Subcutaneous adipose tissue (tissue), 4 donors: Measurements from ENCODE around the gene KLF13. TPM values are rescaled to one million over a fixed set of nuclear protein-coding genes. Genes with fewer than 3 reads are reported as not detected.

ENCODE experiments used
- CTCF ChIP-seq: fragments of 450-650 bp; IDR thresholded peaks from one replicate; pipeline ENCODE4 v1.5.1; 2016; ENCODE audit warnings: low read depth, mild to moderate bottlenecking, control low read depth, antibody characterized with exemption, moderate library complexity
- total RNA-seq, 4 donors: library from RNA; depleted of rRNA; stranded (reverse); fragments of >200 nt; gene quantifications; one replicate each; pipeline ENCODE4 v1.1.0, GENCODE V29; 2016

Gene KLF13
- total RNA-seq, 4 donors from 2014 or later = 35.2 to 99.0 (median 56.1) TPM

DNA sequence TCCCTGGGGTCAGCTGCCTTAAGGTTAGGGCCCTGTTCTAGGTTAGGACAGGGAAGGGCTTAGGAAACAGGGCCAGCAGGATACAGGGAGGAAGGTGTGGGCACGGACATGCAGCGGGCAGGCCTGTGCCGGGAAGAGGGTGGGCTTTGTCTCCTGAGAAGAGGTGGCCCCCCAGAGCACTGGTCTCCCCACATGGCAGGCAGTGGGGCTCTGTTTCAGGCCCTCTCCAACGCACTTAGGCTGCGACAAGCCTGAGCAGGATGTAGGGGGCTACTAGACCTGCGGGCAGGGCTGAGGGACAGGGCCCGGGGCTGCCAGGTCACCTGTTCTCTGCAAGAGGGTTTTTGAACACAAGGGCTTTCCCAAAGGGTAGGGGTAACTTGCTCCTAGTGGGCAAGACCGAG is 33.5 kb downstream of the KLF13 start:
- no peak for TF ChIP-seq CTCF

DNA sequence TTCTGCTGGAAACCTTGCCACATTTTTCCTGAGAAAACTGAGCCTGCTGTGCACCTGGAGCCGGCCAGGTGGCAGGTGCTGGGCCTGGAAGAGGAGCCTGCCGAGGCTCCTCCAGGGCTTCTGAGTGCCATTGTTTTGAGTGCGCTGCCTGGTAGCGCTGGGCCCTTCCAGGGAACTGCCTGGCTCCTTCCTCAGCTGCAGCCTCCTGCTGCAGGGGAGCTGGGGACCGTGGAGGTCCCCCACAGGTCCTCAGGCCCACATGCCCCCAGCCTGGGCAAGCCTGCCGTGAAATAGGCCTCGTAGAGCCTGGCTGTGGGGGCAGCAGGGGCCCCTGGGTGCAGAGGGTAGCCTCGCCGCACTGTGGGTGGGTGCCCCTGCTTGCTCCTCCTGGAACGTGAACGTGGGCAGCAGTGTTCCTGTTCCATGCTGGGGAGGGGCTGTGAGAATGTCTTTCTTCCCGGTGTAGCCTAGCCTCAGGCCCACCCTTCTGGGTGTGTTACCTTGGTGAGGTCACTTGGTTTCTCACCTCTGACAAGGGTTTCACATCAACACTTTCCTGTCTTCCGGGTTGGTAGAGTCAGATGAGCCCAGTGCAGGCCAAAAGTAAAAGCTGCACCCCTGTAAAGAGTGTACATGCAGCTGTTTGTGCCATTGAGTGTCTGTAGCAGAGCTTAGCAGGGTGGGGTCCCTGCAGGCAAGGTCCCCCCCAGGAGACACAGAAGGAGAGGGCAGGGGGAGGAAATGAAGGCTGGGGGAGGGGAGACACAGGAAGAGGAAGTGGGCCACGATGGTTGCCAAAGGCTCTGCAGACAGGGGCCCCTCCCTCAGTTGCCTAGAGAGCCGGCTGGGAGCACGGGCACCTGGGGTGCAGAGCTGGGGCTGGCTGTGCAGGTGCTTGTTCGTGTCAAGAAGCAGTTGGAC is 34.5 kb downstream of the KLF13 start:
- no peak for TF ChIP-seq CTCF

DNA sequence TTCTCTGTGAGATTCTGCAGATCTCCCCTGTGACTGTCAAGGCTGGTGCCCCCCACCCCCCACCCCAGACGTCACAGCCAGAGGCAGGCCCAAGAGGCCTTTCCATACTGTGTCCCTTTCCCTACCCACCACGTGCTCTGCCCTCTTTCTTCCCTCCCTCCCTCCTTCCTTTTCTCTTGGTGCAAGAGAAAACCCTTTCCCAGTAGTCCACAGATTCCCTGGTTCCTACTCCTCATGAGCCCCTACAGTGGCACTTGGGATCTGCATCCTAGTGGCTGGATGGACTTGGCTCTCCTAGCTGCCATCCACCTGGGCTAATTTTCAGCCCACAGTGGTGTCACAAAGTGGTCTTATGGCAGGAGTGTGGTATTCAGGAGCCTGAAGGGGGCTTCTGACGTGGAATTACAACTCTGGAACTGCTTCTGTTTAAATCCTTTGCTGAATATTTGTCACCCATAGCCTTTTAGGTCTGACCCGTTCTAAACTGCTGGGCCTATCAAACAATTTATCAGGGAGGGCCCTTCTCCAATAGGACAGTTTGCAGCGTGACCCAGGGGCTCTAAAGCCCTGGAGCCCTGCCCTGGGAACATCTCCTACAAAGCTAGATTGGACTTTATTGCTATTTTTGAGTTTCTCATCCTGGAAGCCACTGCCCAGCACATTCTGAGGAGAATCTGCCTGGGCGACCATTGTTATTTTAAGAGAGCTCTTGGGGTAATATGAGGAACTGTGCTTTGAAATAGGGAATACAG is 35.3 kb downstream of the KLF13 start:
- no peak for TF ChIP-seq CTCF

GRCh38 chr15:31362886-31363285 is 36.3 kb downstream of the KLF13 start:
- TF ChIP-seq CTCF = no peak

GRCh38 chr15:31364301-31365031 is 37.8 kb downstream of the KLF13 start:
- TF ChIP-seq CTCF = no peak

GRCh38 chr15:31365032-31365654 is 38.5 kb downstream of the KLF13 start:
- TF ChIP-seq CTCF = no peak
